LNCaP clone FGC (cell line): ENCODE data around the gene PRPH.
"Not testable (repeated sequence)": the region's sequence is repeated elsewhere in the genome, so short reads cannot be mapped to it uniquely, and the experiment has no call there.

Experiments used
- DNase-seq: peaks from one replicate; pipeline ENCODE4 v3.0.0-alpha.2; 2011; ENCODE audit warnings: low read depth
- H3K4me3 ChIP-seq: 2 replicates; pipeline ENCODE4 v1.5.1; 2011; ENCODE audit warnings: mild to moderate bottlenecking, low read depth, low read length, control low read depth
- TF ChIP-seq, protein P1 (sequence below): IDR thresholded peaks from 2 replicates; pipeline ENCODE4 v1.5.1; 2012; ENCODE audit warnings: mild to moderate bottlenecking; ENCODE audit not compliant: control insufficient read depth, insufficient read depth; ENCODE audit errors: extremely low read depth

The PRPH gene

DNA sequence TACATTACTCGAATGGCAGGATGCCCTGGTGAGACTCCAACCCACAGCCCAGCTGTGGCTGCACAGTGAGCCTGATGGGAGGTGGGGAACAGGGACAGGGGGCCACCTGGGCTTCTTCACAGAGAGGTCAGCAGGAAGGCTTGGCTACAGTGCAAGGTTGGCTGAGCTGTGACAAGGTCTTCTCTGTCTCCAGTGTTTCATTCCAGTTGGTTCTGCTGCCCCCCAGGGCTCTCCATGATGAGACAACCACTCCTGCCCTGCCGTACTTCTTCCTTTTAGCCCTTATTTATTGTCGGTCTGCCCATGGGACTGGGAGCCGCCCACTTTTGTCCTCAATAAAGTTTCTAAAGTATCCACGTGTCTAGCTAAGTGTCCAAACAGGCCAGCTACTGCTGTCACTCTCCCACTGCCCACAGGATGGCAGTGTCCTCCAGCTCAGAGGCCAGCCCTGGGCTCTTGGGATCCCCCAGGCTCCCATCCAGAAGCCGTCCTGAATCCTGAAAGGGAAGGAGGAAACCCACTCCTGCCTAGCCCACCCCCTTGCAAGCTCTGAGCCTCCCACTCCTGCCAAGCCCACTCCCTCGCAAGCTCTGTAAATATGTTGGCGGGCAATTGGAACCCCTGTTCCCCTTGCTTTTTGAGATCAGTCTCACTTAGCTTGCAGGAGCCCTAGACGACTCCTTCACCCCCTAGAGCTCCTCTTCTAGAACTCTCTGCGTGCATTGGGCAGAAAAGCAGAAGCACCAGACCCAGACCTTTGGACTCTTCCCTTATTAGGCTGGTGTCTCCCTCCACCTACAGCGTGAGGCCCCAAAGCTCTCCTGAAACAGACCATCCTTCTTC, 36.7 kb downstream of the PRPH start:
- DNase-seq, result peak; percentile 83
- TF ChIP-seq, protein P1, sequence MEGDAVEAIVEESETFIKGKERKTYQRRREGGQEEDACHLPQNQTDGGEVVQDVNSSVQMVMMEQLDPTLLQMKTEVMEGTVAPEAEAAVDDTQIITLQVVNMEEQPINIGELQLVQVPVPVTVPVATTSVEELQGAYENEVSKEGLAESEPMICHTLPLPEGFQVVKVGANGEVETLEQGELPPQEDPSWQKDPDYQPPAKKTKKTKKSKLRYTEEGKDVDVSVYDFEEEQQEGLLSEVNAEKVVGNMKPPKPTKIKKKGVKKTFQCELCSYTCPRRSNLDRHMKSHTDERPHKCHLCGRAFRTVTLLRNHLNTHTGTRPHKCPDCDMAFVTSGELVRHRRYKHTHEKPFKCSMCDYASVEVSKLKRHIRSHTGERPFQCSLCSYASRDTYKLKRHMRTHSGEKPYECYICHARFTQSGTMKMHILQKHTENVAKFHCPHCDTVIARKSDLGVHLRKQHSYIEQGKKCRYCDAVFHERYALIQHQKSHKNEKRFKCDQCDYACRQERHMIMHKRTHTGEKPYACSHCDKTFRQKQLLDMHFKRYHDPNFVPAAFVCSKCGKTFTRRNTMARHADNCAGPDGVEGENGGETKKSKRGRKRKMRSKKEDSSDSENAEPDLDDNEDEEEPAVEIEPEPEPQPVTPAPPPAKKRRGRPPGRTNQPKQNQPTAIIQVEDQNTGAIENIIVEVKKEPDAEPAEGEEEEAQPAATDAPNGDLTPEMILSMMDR, result peak; percentile 95

GRCh38 chr12:49332441-49332861, 37.5 kb downstream of the PRPH start:
- no peak for DNase-seq
- TF ChIP-seq, protein P1, result no peak
- H3K4me3 ChIP-seq, result no peak overlapping the region

More for the DNA sequence above, 36.7 kb downstream of the PRPH start:
- no peak overlapping the region; the same call in 1 of the 2 replicates for H3K4me3 ChIP-seq

DNA sequence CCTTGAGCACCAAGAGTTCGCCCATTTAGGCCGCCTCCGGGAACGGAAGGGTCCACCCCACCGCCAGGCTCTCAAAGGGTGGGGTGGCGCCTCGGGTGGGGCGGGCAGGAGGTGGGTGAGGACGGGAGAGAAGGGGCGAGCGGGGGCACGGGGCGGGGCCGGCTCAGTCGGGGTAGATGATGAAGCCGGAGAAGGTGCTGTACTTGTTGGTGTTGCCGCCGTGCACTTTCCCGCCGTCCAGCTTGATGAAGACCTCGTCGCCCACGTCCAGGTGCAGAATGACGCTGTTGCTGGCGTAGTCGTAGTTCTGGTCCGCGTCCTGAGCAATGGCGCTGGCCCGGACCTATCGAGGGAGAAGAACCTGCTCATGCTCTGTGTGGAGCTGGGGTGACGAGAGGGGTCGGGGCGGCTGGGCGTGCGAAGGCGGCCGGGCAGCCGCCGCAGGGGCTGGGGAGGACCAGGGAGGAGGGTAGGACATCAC, 38.0 kb downstream of the PRPH start:
- no peak overlapping the region for H3K4me3 ChIP-seq
- no peak for DNase-seq
- TF ChIP-seq, protein P1, result no peak

DNA sequence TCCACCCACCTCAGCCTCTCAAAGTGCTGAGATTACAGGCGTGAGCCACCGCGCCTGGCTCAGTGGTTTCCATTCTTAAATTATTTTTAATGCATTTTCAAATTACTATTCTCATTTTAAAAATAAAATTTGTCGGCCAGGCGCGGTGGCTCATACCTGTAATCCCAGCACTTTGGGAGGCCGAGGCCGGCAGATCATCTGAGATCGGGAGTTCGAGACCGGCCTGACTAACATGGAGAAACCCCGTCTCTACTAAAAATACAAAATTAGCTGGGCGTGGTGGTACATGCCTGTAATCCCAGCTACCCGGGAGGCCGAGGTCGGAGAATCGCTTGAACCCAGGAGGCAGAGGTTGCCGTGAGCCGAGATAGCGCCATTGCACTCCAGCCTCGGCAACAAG, 38.8 kb downstream of the PRPH start:
- H3K4me3 ChIP-seq, result not testable (repeated sequence)

GRCh38 chr12:49334226-49334625, 39.3 kb downstream of the PRPH start:
- DNase-seq, result no peak
- TF ChIP-seq, protein P1, result no peak

More for the DNA sequence above, 38.8 kb downstream of the PRPH start:
- DNase-seq, result not testable (repeated sequence)

DNA sequence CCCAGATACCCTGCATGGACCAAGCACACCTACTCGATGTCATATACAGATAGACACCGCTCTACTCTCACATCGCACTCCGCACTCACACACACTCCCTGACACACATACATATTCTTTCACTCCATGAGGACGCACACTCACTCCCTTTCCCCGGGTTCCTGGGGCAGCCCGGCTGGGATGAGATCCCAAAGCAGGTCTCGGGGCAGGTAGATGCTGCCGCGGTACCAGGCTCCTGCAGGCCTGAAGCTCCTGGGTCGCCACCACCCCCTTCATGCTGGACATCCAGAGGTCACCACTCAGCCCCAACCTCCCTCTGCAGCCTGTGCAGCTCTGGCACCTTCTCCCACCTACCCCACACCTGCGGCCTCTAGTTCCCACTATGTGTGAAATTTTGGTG, 39.7 kb downstream of the PRPH start:
- no peak for DNase-seq
- TF ChIP-seq, protein P1, result no peak

More at GRCh38 chr12:49334226-49334625, 39.3 kb downstream of the PRPH start:
- no peak overlapping the region for H3K4me3 ChIP-seq

DNA sequence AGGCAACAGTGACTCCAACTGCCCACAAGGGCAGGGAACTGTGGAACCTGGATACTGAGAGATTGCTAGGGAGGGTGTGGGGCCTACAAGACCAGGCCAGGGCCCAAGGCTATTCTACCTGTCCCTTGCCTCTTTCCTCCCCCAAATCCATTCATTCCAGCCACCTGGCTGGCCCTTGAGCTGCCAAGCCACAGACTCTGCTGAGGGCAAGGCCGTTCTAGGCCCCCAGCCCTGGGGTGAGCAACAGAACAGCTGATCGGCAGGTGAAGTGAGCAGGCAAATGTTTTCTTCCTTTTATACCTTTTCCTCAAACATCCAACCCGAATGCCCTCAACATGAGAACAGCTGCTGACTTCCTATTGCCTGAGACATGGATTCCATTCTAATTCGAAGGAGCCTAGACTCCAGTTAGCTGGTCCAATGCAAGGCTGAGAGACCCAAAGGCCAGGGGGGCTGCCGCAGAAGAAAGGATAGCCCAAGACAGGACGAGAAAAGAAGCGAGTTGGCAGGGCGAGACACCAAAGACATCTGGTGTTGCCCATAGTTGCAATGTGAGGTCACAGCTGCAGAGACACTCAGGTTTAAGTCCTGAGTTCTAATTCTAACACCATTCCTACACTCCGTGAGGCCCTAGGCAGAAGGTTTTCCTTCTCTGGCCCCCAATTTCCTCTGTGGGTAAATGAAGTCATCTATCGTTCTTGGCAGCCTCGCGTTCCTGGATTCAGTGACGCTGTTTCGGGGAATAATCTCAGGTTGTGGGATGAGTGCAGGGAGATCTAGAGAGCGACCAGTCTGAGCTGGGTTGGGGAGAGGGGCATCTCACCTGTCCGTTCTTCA, 40.4 kb downstream of the PRPH start:
- TF ChIP-seq, protein P1, result no peak
- H3K4me3 ChIP-seq, result no peak overlapping the region
- no peak for DNase-seq

More for the DNA sequence above, 39.7 kb downstream of the PRPH start:
- no peak overlapping the region for H3K4me3 ChIP-seq
